B cell (primary cell): ENCODE data around the gene KDM6B. TPM values are rescaled to one million over a fixed set of nuclear protein-coding genes. Genes with fewer than 3 reads are reported as not detected.

Experiments
- ATAC-seq: fragments of 200-7000 bp; cut with Tn5 transposase; one replicate; pipeline ENCODE4 v1.10.0; 2021; ENCODE audit warnings: low read depth, mild to moderate bottlenecking, moderate number of reproducible peaks, moderate library complexity
- CTCF ChIA-PET: fragments of 350-600 bp; sonication (Branson Sonifier 250); formaldehyde crosslinking; loops from one replicate; lab custom pipeline; 2021; ENCODE audit warnings: antibody characterized with exemption, inconsistent platforms; lab: Charles Lee
- POLR2A ChIA-PET: fragments of 350-600 bp; sonication (Branson Sonifier 250); formaldehyde crosslinking; loops from one replicate; lab custom pipeline; 2021; ENCODE audit warnings: antibody characterized with exemption; lab: Charles Lee
- DNase-seq: peaks from one replicate; pipeline ENCODE4 v3.0.0; 2013
- H2AFZ ChIP-seq: 2 replicates; pipeline ENCODE4 v1.6.1; 2012; ENCODE audit warnings: mild to moderate bottlenecking, low read depth, low read length; ENCODE audit not compliant: insufficient read depth, poor library complexity, severe bottlenecking
- H3K27ac ChIP-seq, 2 donors: 1 replicate in 1 of 2; 2 replicates in 1 of 2; pipeline ENCODE4 v1.5.1; 2012 to 2013; ENCODE audit warnings: low read length in 2 of 2, mild to moderate bottlenecking in 2 of 2, moderate library complexity in 1 of 2
- H3K27me3 ChIP-seq, 4 experiments: fragments of 200-600 bp in 1 of 4; sonication (generic) in 1 of 4; replicated peaks in 1 of 4; 1 replicate in 2 of 4; 2 replicates in 2 of 4; pipeline versions ENCODE4 v1.6.1 to v1.7.0; 2013 to 2016; ENCODE audit warnings: low read length in 3 of 4, mild to moderate bottlenecking in 2 of 4, mixed read lengths in 1 of 4, moderate library complexity in 1 of 4; ENCODE audit not compliant: insufficient read depth in 4 of 4, control insufficient read depth in 3 of 4; ENCODE audit errors: control extremely low read depth in 1 of 4
- H3K36me3 ChIP-seq, 2 experiments: replicated peaks in 1 of 2; 1 replicate in 1 of 2; 2 replicates in 1 of 2; pipeline versions ENCODE4 v1.6.1 to v1.7.1; 2013; ENCODE audit warnings: low read length in 1 of 2; ENCODE audit not compliant: insufficient read depth in 2 of 2, control insufficient read depth in 1 of 2; ENCODE audit errors: control extremely low read depth in 1 of 2, extremely low read depth in 1 of 2
- H3K4me1 ChIP-seq, 2 donors: fragments of 200-600 bp in 1 of 2; sonication (generic) in 1 of 2; 1 replicate in 1 of 2; 2 replicates in 1 of 2; pipeline versions ENCODE4 v1.5.1 to v1.6.1; 2013 to 2017; ENCODE audit warnings: low read length in 2 of 2; ENCODE audit not compliant: control insufficient read depth in 2 of 2, insufficient read depth in 2 of 2
- H3K4me2 ChIP-seq: replicated peaks from 2 replicates; pipeline ENCODE3; 2012; ENCODE audit warnings: mild to moderate bottlenecking, low read depth, low read length; ENCODE audit not compliant: poor library complexity, severe bottlenecking
- H3K4me3 ChIP-seq, 5 experiments: fragments of 200-600 bp in 1 of 5; sonication (generic) in 1 of 5; 1 replicate in 3 of 5; 2 replicates in 2 of 5; pipeline versions ENCODE4 v1.5.1 to v1.7.0; 2011 to 2016; ENCODE audit warnings: low read length in 4 of 5, mild to moderate bottlenecking in 4 of 5, low read depth in 2 of 5, control low read depth in 1 of 5, moderate library complexity in 1 of 5; ENCODE audit not compliant: insufficient read depth in 1 of 5; ENCODE audit errors: control extremely low read depth in 1 of 5, extremely low read depth in 1 of 5
- H3K79me2 ChIP-seq: fragments of 200-600 bp; sonication (generic); one replicate; pipeline ENCODE4 v1.6.0; 2016; ENCODE audit warnings: low read length; ENCODE audit not compliant: control insufficient read depth, insufficient read depth
- H3K9ac ChIP-seq: fragments of 200-600 bp; sonication (generic); 2 replicates; pipeline ENCODE4 v1.6.1; 2017; ENCODE audit warnings: mild to moderate bottlenecking, low read length, moderate library complexity
- H3K9me3 ChIP-seq, 3 donors: one replicate each; pipeline versions ENCODE4 v1.6.1 to v1.7.1; 2013; ENCODE audit warnings: low read length in 2 of 3; ENCODE audit not compliant: control insufficient read depth in 2 of 3, insufficient read depth in 1 of 3; ENCODE audit errors: control extremely low read depth in 1 of 3
- H4K20me1 ChIP-seq: 2 replicates; pipeline ENCODE4 v1.6.0; 2012; ENCODE audit warnings: mild to moderate bottlenecking, low read length; ENCODE audit not compliant: insufficient read depth, control insufficient read depth, poor library complexity, severe bottlenecking
- H3K27ac Mint-ChIP-seq: one replicate; pipeline ENCODE4 v1.8.0; 2021; ENCODE audit warnings: mixed read lengths
- H3K27me3 Mint-ChIP-seq: one replicate; pipeline ENCODE4 v1.8.0; 2021; ENCODE audit warnings: mixed read lengths
- H3K4me1 Mint-ChIP-seq: one replicate; pipeline ENCODE4 v1.8.0; 2021; ENCODE audit warnings: mixed read lengths
- H3K4me3 Mint-ChIP-seq: one replicate; pipeline ENCODE4 v1.8.0; 2021; ENCODE audit warnings: mixed read lengths
- H3K9me3 Mint-ChIP-seq: one replicate; pipeline ENCODE4 v1.8.0; 2022; ENCODE audit warnings: mixed read lengths; ENCODE audit not compliant: insufficient read depth
- CTCF ChIP-seq: fragments of 200-600 bp; IDR thresholded peaks from one replicate; pipeline ENCODE4 v1.8.0; 2022; ENCODE audit warnings: antibody characterized with exemption, mild to moderate bottlenecking
- EZH2 ChIP-seq: IDR thresholded peaks from 2 replicates; pipeline ENCODE4 v1.6.1; 2012; ENCODE audit warnings: borderline replicate concordance, low read depth, mild to moderate bottlenecking, moderate library complexity, low read length; ENCODE audit not compliant: insufficient read depth, poor library complexity, severe bottlenecking
- WGBS: methylation state at CpG from one replicate; pipeline ENCODE4 v1.1.5; 2013; ENCODE audit warnings: missing lambda C conversion rate; ENCODE audit not compliant: insufficient coverage; 5-methylcytosine and 5-hydroxymethylcytosine counted together
- intact Hi-C: fragments of 100-400 bp; cut with micrococcal nuclease; formaldehyde crosslinking; loops from one replicate; pipeline ENCODE4 v1.10.0; 2022
- polyA minus RNA-seq: library from RNA; depleted of rRNA, polyadenylated mRNA; stranded (reverse); fragments of >200 nt; gene quantifications from 2 replicates; pipeline ENCODE4 v1.2.3, GENCODE V29; 2012
- polyA plus RNA-seq: library from polyadenylated mRNA; depleted of rRNA; stranded (reverse); fragments of >200 nt; gene quantifications from 2 replicates; pipeline ENCODE4 v1.2.3, GENCODE V29; 2012
- total RNA-seq, 2 donors: library from RNA; stranded (reverse); fragments of 120-200 nt in 1 of 2; gene quantifications; 1 replicate in 1 of 2; 2 replicates in 1 of 2; pipeline versions ENCODE4 v1.2.3 to v1.2.4, GENCODE V29; 2013 to 2022

KDM6B gene
- 106 and 110 TPM in 2 replicates for total RNA-seq
- 11.8 TPM for total RNA-seq (2013)
- polyA plus RNA-seq = 18.6 and 49.2 TPM in 2 replicates
- 33.2 and 109 TPM in 2 replicates for polyA minus RNA-seq

GRCh38 chr17:7833795-7834541 is at the start of gene KDM6B:
KDM6B (plus strand) TSS chr17:7834217; CDS start chr17:7845555, 11,338 bp downstream.
- Mint-ChIP-seq H3K27me3 (peaks cover 22% of the 10 kb centered on the region), H3K4me3 (peak within 1 kb of the TSS; percentile 99), H3K4me1 (peaks cover 34% of the 10 kb centered on the region), H3K9me3 (no peaks in the 10 kb centered on the region), H3K27ac (peak within 1 kb of the TSS; percentile 97)
- POLR2A ChIA-PET = interaction anchor here (0.6 to 3.2 kb wide), 13 partner anchors 8 to 815 kb away, joined by 3 to 21 read pairs (median 9); partner anchors contain the start of genes CYB5D1, NAA38 and TP53
- intact Hi-C loops = loop anchor here (1.0 to 10.0 kb wide), 6 partner anchors 12 to 1179 kb away; partner anchors contain the start of genes C17orf100, CNTROB, MED31 and NAA38
- Histone ChIP-seq H3K9me3 (peaks cover 0 to 4% (median 0%) of the 10 kb centered on the region in 3 donors), H3K4me1 (peaks cover 34 to 47% of the 10 kb centered on the region in 2 donors), H3K9ac (peak within 1 kb of the TSS; percentile 83), H3K4me2 (peak within 1 kb of the TSS; percentile 99), H3K79me2 (peaks cover 30% of the 10 kb centered on the region), H3K36me3 (no peaks in the 10 kb centered on the region), H4K20me1 (peaks cover 17% of the 10 kb centered on the region), H3K4me3 (peak within 1 kb of the TSS; percentile 56 to 99 (median 95)), H3K27me3 (peaks cover 0 to 13% (median 2%) of the 10 kb centered on the region in 4 experiments), H2AFZ (peak within 1 kb of the TSS; percentile 65), H3K27ac (peak within 1 kb of the TSS; percentile 93 to 100)
- TF ChIP-seq CTCF = no peak
- TF ChIP-seq EZH2 = no peak
- WGBS = under 1% methylated on average over 30 of the region's 49 CpGs
- DNase-seq = peak; percentile 96
- peak; percentile 65 for ATAC-seq
- CTCF ChIA-PET = interaction anchor here (0.6 to 5.3 kb wide), 19 partner anchors 9 to 285 kb away, joined by 3 to 53 read pairs (median 4); partner anchors contain the start of genes CYB5D1, NAA38 and TRAPPC1

- Histone ChIP-seq H3K4me2 (no peak overlapping the region), H3K4me1 (peaks cover 0 to 2% of the 10 kb centered on the region in 2 donors), H4K20me1 (no peaks in the 10 kb centered on the region), H3K36me3 (no peaks in the 10 kb centered on the region), H3K27ac (no peak overlapping the region), H3K9me3 (no peaks in the 10 kb centered on the region), H3K79me2 (no peaks in the 10 kb centered on the region), H2AFZ (no peak overlapping the region), H3K27me3 (peaks cover 0 to 3% (median 0%) of the 10 kb centered on the region in 4 experiments), H3K9ac (no peak overlapping the region), H3K4me3 (no peak overlapping the region)
- ATAC-seq (no peak), DNase-seq (no peak)
- intact Hi-C loops = no loop called here
- WGBS = 97% methylated on average over 21 of the region's 21 CpGs
- ChIA-PET CTCF (no interaction called here), POLR2A (no interaction called here)
- H3K4me3 Mint-ChIP-seq = no peak overlapping the region
- H3K27ac Mint-ChIP-seq = no peak overlapping the region
- H3K9me3 Mint-ChIP-seq = no peaks in the 10 kb centered on the region
- TF ChIP-seq CTCF (no peak), EZH2 (no peak)
- H3K27me3 Mint-ChIP-seq = peaks cover 7% of the 10 kb centered on the region
- H3K4me1 Mint-ChIP-seq = no peaks in the 10 kb centered on the region
These were observed 47.2 kb upstream of the KDM6B start for GRCh38 chr17:7786866-7787265.
